Stimulated activated CD8-positive, alpha-beta memory T cell treated with anti-CD3 and anti-CD28 coated beads, Interleukin-4, amount 100 ng/mL, for 24 hours (primary cell): ENCODE data around the gene OR4B1.

Source experiments
- DNase-seq: peaks from one replicate; pipeline ENCODE4 v3.0.0-alpha.2; 2020; ENCODE audit warnings: low read depth

The OR4B1 gene

GRCh38 chr11:48261600-48261999 is 45.0 kb downstream of the OR4B1 start:
- DNase-seq: no peak

GRCh38 chr11:48263423-48263911 is 46.9 kb downstream of the OR4B1 start, which contains the start of gene OR4X1:
OR4X1 (plus strand) TSS chr11:48263861; CDS start chr11:48263861, 0 bp downstream.
- DNase-seq: no peak
